Pancreas (tissue), 10 donors: Measurements from ENCODE around the gene AGL. TPM values are rescaled to one million over a fixed set of nuclear protein-coding genes. Genes with fewer than 3 reads are reported as not detected.

ENCODE experiments used
- ATAC-seq, 4 donors: fragments of 200-7000 bp; cut with Tn5 transposase; one replicate each; pipeline versions ENCODE4 v1.8.0 to v1.9.1; 2020; ENCODE audit warnings: mild to moderate bottlenecking in 4 of 4, moderate library complexity in 4 of 4
- DNase-seq, 6 donors: peaks; one replicate each; pipeline ENCODE4 v3.0.0-alpha.2; 2020
- FAIRE-seq: peaks from 2 replicates; lab custom pipeline; 2012; peaks lifted over from hg19 to GRCh38; lab: Jason Lieb, UNC
- H3K27ac ChIP-seq, 4 donors: fragments of 200-600 bp; sonication (generic); 1 replicate in 3 of 4; 2 replicates in 1 of 4; pipeline versions ENCODE4 v1.5.0 to v1.8.0; 2020
- H3K27me3 ChIP-seq, 4 donors: fragments of 200-600 bp; one replicate each; pipeline ENCODE4 v1.8.0; 2021
- H3K36me3 ChIP-seq, 3 donors: fragments of 200-600 bp; sonication (generic) in 1 of 3; one replicate each; pipeline versions ENCODE4 v1.5.0 to v1.8.0; 2020 to 2021
- H3K4me1 ChIP-seq, 3 donors: fragments of 200-600 bp; one replicate each; pipeline ENCODE4 v1.8.0; 2021
- H3K4me3 ChIP-seq, 4 donors: fragments of 200-600 bp; sonication (generic) in 2 of 4; one replicate each; pipeline versions ENCODE4 v1.5.0 to v1.8.0; 2020 to 2021
- H3K9me3 ChIP-seq, 4 donors: fragments of 200-600 bp; one replicate each; pipeline ENCODE4 v1.8.0; 2021
- CTCF ChIP-seq, 4 donors: fragments of 200-600 bp; sonication (generic) in 3 of 4; IDR thresholded peaks; one replicate each; pipeline versions ENCODE4 v1.5.0 to v1.8.0; 2021; ENCODE audit warnings: antibody characterized with exemption in 4 of 4
- WGBS, 2 donors: extraction: QIAGEN DNeasy Blood & Tissue Kit; methylation state at CpG; one replicate each; pipeline ENCODE4 v1.1.7; 2013; 5-methylcytosine and 5-hydroxymethylcytosine counted together
- intact Hi-C, 3 donors: fragments of 100-400 bp; cut with DNase I; formaldehyde crosslinking; loops; one replicate each; pipeline versions ENCODE4 v1.11.1 to v1.14.2; 2022
- polyA plus RNA-seq, 2 donors: library from polyadenylated mRNA; stranded (reverse); fragments of 200-250 nt; gene quantifications; one replicate each; pipeline ENCODE4 v1.2.3, GENCODE V29; 2013
- total RNA-seq, 6 donors: library from RNA; stranded (reverse); fragmentation: NEBNext Ultra II Directional in 4 of 6; extraction: Animal tissue kit (Norgen Biotek cat#: 25700) in 4 of 6; gene quantifications; one replicate each; pipeline versions ENCODE4 v1.2.1 to v1.2.4, GENCODE V29; 2021 to 2023
- donor health status: healthy with polysubstance abuse.
- donor health status: DM: no; HTN: no; CAD: no; lungs with moderate emphysema.
- donor health status: DM: no; HTN: no; CAD: no.
- donor health status: control.
- donor health status: control.
- donor health status: Bipolar disorder and iron deficiency.
- donor health status: DM: yes; HTN: yes; CAD: no.
- donor health status: DM: no; HTN: no; CAD: no.
- donor health status: DM: no; HTN: no; CAD: no.
- donor health status: DM: yes; HTN: yes; CAD: no.

The AGL gene
- total and polyA plus RNA-seq, 8 donors: 2.9 to 8.1 (median 4.5) TPM

GRCh38 chr1:99965646-99966375 is 115.7 kb downstream of the AGL start:
- TF ChIP-seq CTCF (IDR thresholded peaks at IDR 0.05): no peak
- ATAC-seq (no peak), FAIRE-seq (no peak), DNase-seq (no peak)
- WGBS, 2 donors: 9 to 12% methylated on average over 2 of the region's 2 CpGs
- intact Hi-C loops: no loop called here
- H3K36me3 ChIP-seq: no peaks in the 10 kb centered on the region
- H3K4me1 ChIP-seq: peaks cover 0 to 14% (median 7%) of the 10 kb centered on the region in 3 donors
- peak overlapping the region in 1 of 4 donors; percentile 36 for H3K27ac ChIP-seq
- no peaks in the 10 kb centered on the region for H3K9me3 ChIP-seq
- H3K27me3 ChIP-seq: no peaks in the 10 kb centered on the region
- H3K4me3 ChIP-seq: no peak overlapping the region

DNA sequence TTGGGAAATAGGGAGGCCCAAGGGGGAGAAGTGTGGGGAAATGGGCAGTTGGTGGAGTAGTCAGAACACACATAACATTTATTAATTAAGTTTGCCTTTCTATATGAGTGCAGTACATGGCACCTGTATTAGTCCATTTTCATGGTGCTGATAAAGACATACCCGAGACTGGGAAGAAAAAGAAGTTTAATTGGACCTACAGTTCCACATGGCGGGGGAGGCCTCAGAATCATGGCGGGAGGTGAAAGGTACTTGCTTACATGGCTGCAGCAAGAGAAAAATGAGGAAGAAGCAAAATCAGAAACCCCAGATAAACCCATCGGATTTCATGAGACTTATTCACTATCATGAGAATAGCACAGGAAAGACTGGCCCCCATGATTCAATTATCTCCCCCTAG is 118.1 kb downstream of the AGL start:
- ATAC-seq: no peak

GRCh38 chr1:99969260-99969728 is 119.1 kb downstream of the AGL start:
- Histone ChIP-seq H3K36me3 (no peaks in the 10 kb centered on the region), H3K27me3 (no peaks in the 10 kb centered on the region), H3K27ac (peak overlapping the region; percentile 47 to 82 (median 76)), H3K4me1 (peaks cover 0 to 21% (median 9%) of the 10 kb centered on the region in 3 donors), H3K9me3 (no peaks in the 10 kb centered on the region), H3K4me3 (peak overlapping the region; percentile 67 to 87 (median 82))
- DNase-seq (no peak), ATAC-seq (peak; percentile 4 to 18 (median 10)), FAIRE-seq (no peak)
- WGBS, 2 donors: 5 to 7% methylated on average over 6 of the region's 6 CpGs
- intact Hi-C loops: no loop called here
- no peak for TF ChIP-seq CTCF (IDR thresholded peaks at IDR 0.05)

More for the DNA sequence above, 118.1 kb downstream of the AGL start:
- DNase-seq (no peak), FAIRE-seq (no peak)
- H3K27me3 ChIP-seq: no peaks in the 10 kb centered on the region
- WGBS, 2 donors: 94 to 96% methylated on average over 4 of the region's 4 CpGs
- no peaks in the 10 kb centered on the region for H3K36me3 ChIP-seq
- intact Hi-C loops: no loop called here
- H3K9me3 ChIP-seq: no peaks in the 10 kb centered on the region
- TF ChIP-seq CTCF (IDR thresholded peaks at IDR 0.05): no peak
- H3K27ac ChIP-seq: no peak overlapping the region
- peaks cover 0 to 21% (median 9%) of the 10 kb centered on the region in 3 donors for H3K4me1 ChIP-seq
- H3K4me3 ChIP-seq: no peak overlapping the region

DNA sequence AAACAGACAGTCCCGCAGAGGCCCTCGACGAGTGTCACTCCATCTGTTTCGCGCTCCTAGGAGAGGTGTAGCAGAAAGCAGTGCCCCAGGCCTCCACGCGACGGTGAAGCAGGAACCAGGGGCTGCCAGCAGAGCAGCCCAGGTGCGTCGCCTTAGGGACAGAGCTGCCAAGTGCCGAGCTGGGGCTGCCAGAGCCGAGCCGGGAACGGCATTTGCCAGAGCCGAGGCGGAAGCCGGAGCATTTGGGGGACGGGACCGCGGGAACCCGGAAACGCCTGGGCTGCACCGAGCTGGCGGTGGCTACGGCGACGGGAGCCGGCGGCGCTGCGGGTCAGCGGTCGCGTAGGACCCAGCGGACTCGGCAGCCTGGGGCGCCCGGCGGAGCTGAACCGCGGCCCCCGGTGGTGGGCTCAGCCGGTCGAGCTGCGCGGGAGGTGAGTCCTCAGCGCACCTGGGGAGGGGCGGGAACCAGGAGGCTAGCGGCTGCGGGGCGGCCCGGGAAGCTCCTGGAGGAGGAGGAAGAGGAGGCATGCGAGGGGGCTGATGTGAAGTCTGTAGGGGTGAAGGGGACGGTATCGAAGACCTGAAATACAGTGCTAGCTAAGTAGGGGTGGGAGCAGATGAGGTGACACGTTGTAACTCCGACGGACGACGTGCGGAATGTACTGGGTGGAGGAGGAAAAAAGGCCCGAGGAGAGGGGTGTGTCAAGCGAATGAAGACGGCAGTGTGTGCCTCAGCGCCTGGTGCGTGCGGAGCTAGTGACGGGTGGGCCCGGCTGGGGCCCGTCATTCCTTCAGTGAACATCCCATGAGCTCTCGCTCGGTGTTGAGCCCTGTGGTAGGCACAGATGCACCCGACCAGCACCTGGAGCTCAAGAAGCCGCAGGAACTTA is 119.8 kb downstream of the AGL start, which contains the start of gene SLC35A3:
TSS of gene SLC35A3 (plus strand) at position 268 of the 893 bp plus-strand sequence. CDS start 23,559 bp downstream, outside the sequence.
- no peaks in the 10 kb centered on the region for H3K27me3 ChIP-seq
- no peaks in the 10 kb centered on the region for H3K9me3 ChIP-seq
- peaks cover 0 to 21% (median 9%) of the 10 kb centered on the region in 3 donors for H3K4me1 ChIP-seq
- DNase-seq: peak; percentile 85 to 96 (median 92)
- H3K4me3 ChIP-seq: peak within 1 kb of the TSS; percentile 67 to 87 (median 82)
- FAIRE-seq: no peak
- peak within 1 kb of the TSS; percentile 47 to 82 (median 76) for H3K27ac ChIP-seq
- H3K36me3 ChIP-seq: no peaks in the 10 kb centered on the region
- ATAC-seq: peak; percentile 95 to 98 (median 98)
- intact Hi-C loops: no loop called here
- TF ChIP-seq CTCF (IDR thresholded peaks at IDR 0.05): no peak
- 0% methylated on average over 69 to 74 of the region's 74 CpGs for WGBS, 2 donors
